ENCODE results near the gene NSD1. TPM values are rescaled to one million over a fixed set of nuclear protein-coding genes. Genes with fewer than 3 reads are reported as not detected.

Gene NSD1
- polyA plus RNA-seq, 1 donor from 2014 or later = 12.8 TPM

GRCh38 chr5:177301503-177302165 lies 168.1 kb downstream of the NSD1 start:
- no peaks in the 10 kb centered on the region for H3K36me3 ChIP-seq (ENCODE audit: insufficient read depth, low read length)
- no peaks in the 10 kb centered on the region for H3K9me3 ChIP-seq (ENCODE audit: low read length)
- no peak overlapping the region for H3K4me2 ChIP-seq (ENCODE audit: low read length)
- no peak overlapping the region for H3K9ac ChIP-seq (ENCODE audit: low read length)
- no peaks in the 10 kb centered on the region for H3K9me2 ChIP-seq (ENCODE audit: insufficient read depth, low read length)
- no peaks in the 10 kb centered on the region for H3F3A ChIP-seq (ENCODE audit: insufficient read depth, low read length, poor library complexity, severe bottlenecking)
- no peaks in the 10 kb centered on the region for H3K27me3 ChIP-seq (ENCODE audit: insufficient read depth, low read depth, low read length)
- H3K4me3 ChIP-seq (ENCODE audit: low read length) = peak overlapping the region; percentile 100
- no peak overlapping the region for H3K27ac ChIP-seq (ENCODE audit: low read length)
- H4K20me1 ChIP-seq (ENCODE audit: insufficient read depth) = no peaks in the 10 kb centered on the region
- peaks cover 16% of the 10 kb centered on the region for H3K79me2 ChIP-seq (replicated peaks; ENCODE audit: insufficient read depth, low read length)
- TF ChIP-seq REST (IDR thresholded peaks at IDR 0.05; ENCODE audit: borderline replicate concordance) (no peak), SMC3 (conservative IDR thresholded peaks at IDR 0.05; ENCODE audit: poor library complexity) (no peak), POLR2AphosphoS5 (IDR thresholded peaks at IDR 0.05) (no peak)
- no peak overlapping the region for H2AFZ ChIP-seq (ENCODE audit: low read depth, low read length)

- Histone ChIP-seq H4K20me1 (ENCODE audit: insufficient read depth) (no peaks in the 10 kb centered on the region), H2AFZ (ENCODE audit: low read depth, low read length) (peak overlapping the region; percentile 95), H3K4me3 (ENCODE audit: low read length) (peak overlapping the region; percentile 100), H3K9me2 (ENCODE audit: insufficient read depth, low read length) (no peaks in the 10 kb centered on the region), H3K27me3 (ENCODE audit: insufficient read depth, low read depth, low read length) (no peaks in the 10 kb centered on the region), H3K9me3 (ENCODE audit: low read length) (no peaks in the 10 kb centered on the region), H3K9ac (ENCODE audit: low read length) (peak overlapping the region; percentile 91), H3F3A (ENCODE audit: insufficient read depth, low read length, poor library complexity, severe bottlenecking) (no peaks in the 10 kb centered on the region), H3K4me2 (ENCODE audit: low read length) (peak overlapping the region; percentile 70), H3K79me2 (replicated peaks; ENCODE audit: insufficient read depth, low read length) (peaks cover 16% of the 10 kb centered on the region), H3K27ac (ENCODE audit: low read length) (peak overlapping the region; percentile 72), H3K36me3 (ENCODE audit: insufficient read depth, low read length) (no peaks in the 10 kb centered on the region)
- TF ChIP-seq REST (IDR thresholded peaks at IDR 0.05; ENCODE audit: borderline replicate concordance) (no peak), MXI1 (conservative IDR thresholded peaks at IDR 0.05; ENCODE audit: poor library complexity, severe bottlenecking) (no peak), CTCF (IDR thresholded peaks at IDR 0.05; ENCODE audit: poor library complexity, severe bottlenecking) (no peak), POLR2AphosphoS5 (IDR thresholded peaks at IDR 0.05) (no peak), RAD21 (conservative IDR thresholded peaks at IDR 0.05) (no peak), EZH2 (IDR thresholded peaks at IDR 0.05; ENCODE audit: borderline replicate concordance, insufficient read depth, low read length, poor library complexity, severe bottlenecking) (no peak), TAF1 (IDR thresholded peaks at IDR 0.05; ENCODE audit: low read depth) (no peak), EP300 (conservative IDR thresholded peaks at IDR 0.05; ENCODE audit: poor library complexity, severe bottlenecking) (no peak), SMC3 (conservative IDR thresholded peaks at IDR 0.05; ENCODE audit: poor library complexity) (no peak)
Measured at GRCh38 chr5:177302354-177303110, 169.0 kb downstream of the NSD1 start.

All from neural cell (in vitro differentiated cells).